ENCODE measurements around the gene DDI2.

GRCh38 chr1:15627343-15627988 lies 10.2 kb downstream of the DDI2 start:
- TF ChIP-seq CTCF (IDR thresholded peaks at IDR 0.05; ENCODE audit: poor library complexity, severe bottlenecking) (no peak), EP300 (conservative IDR thresholded peaks at IDR 0.05; ENCODE audit: poor library complexity, severe bottlenecking) (no peak), POLR2AphosphoS5 (IDR thresholded peaks at IDR 0.05) (no peak), REST (IDR thresholded peaks at IDR 0.05; ENCODE audit: borderline replicate concordance) (no peak), RAD21 (conservative IDR thresholded peaks at IDR 0.05) (no peak), TAF1 (IDR thresholded peaks at IDR 0.05; ENCODE audit: low read depth) (no peak), MXI1 (conservative IDR thresholded peaks at IDR 0.05; ENCODE audit: poor library complexity, severe bottlenecking) (no peak)

All from neural cell (in vitro differentiated cells).